Stimulated activated CD8-positive, alpha-beta memory T cell treated with anti-CD3 and anti-CD28 coated beads, Interleukin-4, amount 100 ng/mL, for 48 hours (primary cell): Measurements from ENCODE around the gene IL11RA.

Source experiments
- DNase-seq: peaks from one replicate; pipeline ENCODE4 v3.0.0-alpha.2; 2020

IL11RA gene

GRCh38 chr9:34688329-34689115 is 36.5 kb downstream of the IL11RA start:
- no peak for DNase-seq

DNA sequence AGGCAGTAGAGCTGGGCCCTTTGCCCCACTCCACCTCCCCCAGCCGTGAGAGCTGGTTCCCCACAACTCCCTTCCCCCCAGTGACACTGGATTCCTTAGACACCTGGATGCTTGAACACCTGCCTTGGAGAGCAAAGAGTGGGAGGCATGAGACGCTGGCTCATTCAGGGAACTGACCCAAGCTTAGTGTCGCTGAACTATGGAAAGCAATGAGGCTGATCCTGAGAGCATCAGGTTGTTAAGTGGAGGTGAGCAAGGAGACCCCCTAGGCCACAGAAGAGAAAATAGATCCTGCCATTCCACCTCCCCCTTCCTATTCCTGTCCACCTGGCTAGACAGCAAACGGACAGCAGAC is 37.1 kb downstream of the IL11RA start:
- DNase-seq = no peak

GRCh38 chr9:34689512-34689911 is 37.5 kb downstream of the IL11RA start:
- no peak for DNase-seq

- DNase-seq = no peak
These were observed 39.3 kb downstream of the IL11RA start, which contains the start of gene CCL19 for GRCh38 chr9:34690983-34691935. CCL19 (minus strand) TSS chr9:34691276; CDS start chr9:34691139, 137 bp downstream.

GRCh38 chr9:34691936-34692315 is 39.9 kb downstream of the IL11RA start:
- DNase-seq = no peak

GRCh38 chr9:34693560-34693959 is 41.6 kb downstream of the IL11RA start:
- DNase-seq = no peak

GRCh38 chr9:34694811-34695210 is 42.8 kb downstream of the IL11RA start:
- no peak for DNase-seq

DNA sequence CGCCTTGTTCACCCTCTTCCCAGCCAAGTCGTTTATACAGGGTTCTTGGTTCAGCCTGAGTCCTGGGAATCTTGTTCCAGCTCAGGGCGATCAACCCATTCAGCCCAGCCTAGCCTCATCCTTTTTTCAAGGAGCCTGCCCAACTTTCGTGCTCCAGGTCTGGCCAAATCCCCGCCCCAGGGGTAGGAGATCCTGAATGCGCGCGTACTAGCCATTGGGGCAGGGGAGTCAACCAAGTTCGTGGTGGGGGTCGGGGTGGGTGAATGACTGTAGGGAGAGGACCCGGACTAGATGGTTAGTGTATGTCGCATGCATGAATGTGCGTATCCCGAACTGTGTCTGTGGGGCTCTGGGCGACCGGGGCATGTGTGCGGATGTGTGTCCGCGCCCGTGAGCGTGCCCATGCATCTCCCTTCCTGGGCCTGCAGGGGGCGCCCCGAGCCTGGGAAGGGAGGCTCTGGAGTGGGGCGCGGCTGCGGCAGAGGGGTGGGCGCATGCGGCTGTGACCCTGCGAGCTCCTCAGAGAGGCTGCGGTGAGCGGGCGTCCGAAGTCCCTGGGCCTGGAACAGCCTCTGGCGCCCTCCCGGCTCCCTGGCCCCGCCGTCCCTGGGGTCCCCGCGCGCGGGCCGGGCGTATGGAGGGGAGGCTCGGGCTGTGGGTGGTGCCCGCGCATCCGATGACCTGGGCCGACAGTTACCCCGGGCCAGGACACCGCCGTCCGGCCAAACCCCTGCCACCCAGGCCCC is 49.2 kb downstream of the IL11RA start:
- peak; percentile 91 for DNase-seq

GRCh38 chr9:34701769-34702736 is 50.1 kb downstream of the IL11RA start:
- peak; percentile 92 for DNase-seq

- no peak for DNase-seq
These were observed 55.1 kb downstream of the IL11RA start for GRCh38 chr9:34707130-34707529.

- no peak for DNase-seq
These were observed 57.4 kb downstream of the IL11RA start for GRCh38 chr9:34709196-34709978.

DNA sequence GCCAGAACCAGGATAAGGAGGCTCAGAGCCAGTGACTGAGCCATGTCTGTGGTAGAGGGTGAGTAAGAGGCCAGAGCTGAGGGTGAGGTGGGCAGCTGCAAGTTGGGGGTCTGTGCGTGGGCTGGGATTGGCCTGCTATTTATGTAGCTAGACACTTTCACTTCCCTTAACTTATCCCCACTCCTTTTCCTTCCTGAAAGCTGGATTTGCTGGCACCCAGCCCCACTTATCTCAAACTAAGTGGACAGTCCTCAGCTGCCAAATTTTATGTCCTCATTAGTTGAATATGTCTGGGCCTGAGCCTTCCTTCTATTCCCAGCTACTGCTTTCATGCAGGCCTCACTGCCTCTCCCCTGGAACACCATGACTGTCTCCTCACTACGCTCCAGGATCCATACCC is 58.0 kb downstream of the IL11RA start, which contains the start of gene CCL21:
Gene CCL21 (minus strand): TSS at position 114 of the 400 bp plus-strand sequence. CDS start 70 bp downstream, at position 44.
- no peak for DNase-seq
